HCT116 (cell line): ENCODE results near the gene EPHA4.

Experiments
- ATF3 ChIP-seq: IDR thresholded peaks from 2 replicates; pipeline ENCODE4 v1.6.1; 2012
- CTCF ChIP-seq, 3 experiments: fragments of 200-600 bp in 1 of 3; sonication (generic) in 1 of 3; IDR thresholded peaks in 2 of 3; conservative IDR thresholded peaks in 1 of 3; 2 replicates each; pipeline ENCODE4 v1.5.1; 2012 to 2017; ENCODE audit warnings: low read depth in 2 of 3, low read length in 2 of 3, antibody characterized with exemption in 1 of 3, borderline replicate concordance in 1 of 3, control low read depth in 1 of 3, mild to moderate bottlenecking in 1 of 3, mixed read lengths in 1 of 3, mixed run types in 1 of 3, moderate library complexity in 1 of 3; ENCODE audit not compliant: insufficient read depth in 1 of 3
- EZH2 ChIP-seq: fragments of 200-600 bp; sonication (generic); IDR thresholded peaks from 2 replicates; pipeline ENCODE4 v1.6.1; 2017; ENCODE audit warnings: antibody characterized with exemption, mixed run types
- MAX ChIP-seq: IDR thresholded peaks from 2 replicates; pipeline ENCODE4 v1.6.1; 2012
- POLR2A ChIP-seq: IDR thresholded peaks from 2 replicates; pipeline ENCODE4 v1.7.0; 2011; ENCODE audit warnings: borderline replicate concordance; ENCODE audit not compliant: insufficient read depth, insufficient read length; ENCODE audit errors: extremely low read depth
- POLR2AphosphoS5 ChIP-seq: IDR thresholded peaks from 2 replicates; pipeline ENCODE4 v1.6.1; 2011; ENCODE audit warnings: mild to moderate bottlenecking, low read depth, low read length, moderate library complexity
- RAD21 ChIP-seq: IDR thresholded peaks from 2 replicates; pipeline ENCODE4 v1.6.1; 2012; ENCODE audit warnings: low read depth, mild to moderate bottlenecking
- REST ChIP-seq: IDR thresholded peaks from 2 replicates; pipeline ENCODE4 v1.6.1; 2012; ENCODE audit warnings: low read depth
- SP1 ChIP-seq: IDR thresholded peaks from 2 replicates; pipeline ENCODE4 v1.6.1; 2012; ENCODE audit warnings: low read depth
- TCF7L2 ChIP-seq: IDR thresholded peaks from 2 replicates; pipeline ENCODE4 v1.7.0; 2011; ENCODE audit warnings: borderline replicate concordance, inconsistent platforms; ENCODE audit not compliant: insufficient read depth, insufficient read length; ENCODE audit errors: extremely low read depth
- YY1 ChIP-seq: IDR thresholded peaks from 2 replicates; pipeline ENCODE4 v1.6.1; 2011; ENCODE audit warnings: low read length, low read depth, moderate library complexity, mild to moderate bottlenecking; ENCODE audit not compliant: insufficient replicate concordance; ENCODE audit errors: extremely low read depth
- ZBTB33 ChIP-seq: IDR thresholded peaks from 2 replicates; pipeline ENCODE4 v1.6.1; 2011; ENCODE audit warnings: mild to moderate bottlenecking, low read length, moderate library complexity; ENCODE audit not compliant: insufficient replicate concordance; ENCODE audit errors: extremely low read depth

- TF ChIP-seq POLR2AphosphoS5 (no peak), MAX (no peak), CTCF (IDR thresholded peaks at IDR 0.05 in 2 of 3, conservative IDR thresholded peaks at IDR 0.05 in 1 of 3; ENCODE audit: borderline replicate concordance in 1 of 3, insufficient read depth in 1 of 3, low read depth in 2 of 3, low read length in 2 of 3) (no peak), YY1 (no peak), ATF3 (no peak), TCF7L2 (no peak), POLR2A (no peak), SP1 (no peak), ZBTB33 (no peak), REST (no peak), EZH2 (no peak), RAD21 (no peak)
Measured at GRCh38 chr2:221397187-221397586, 174.9 kb downstream of the EPHA4 start.
